ENCODE data around the gene PLTP.
A peak's percentile ranks its signal among the peaks of the same experiment; 100 is the strongest.
"Not testable (repeated sequence)": the region's sequence is repeated elsewhere in the genome, so short reads cannot be mapped to it uniquely, and the experiment has no call there.

Gene PLTP

GRCh38 chr20:45944151-45944964, 32.4 kb upstream of the PLTP start:
- DNase-seq: no peak

GRCh38 chr20:45943613-45944012, 31.7 kb upstream of the PLTP start:
- DNase-seq: no peak

GRCh38 chr20:45940469-45940868, 28.5 kb upstream of the PLTP start:
- no peak for DNase-seq

GRCh38 chr20:45940053-45940452, 28.1 kb upstream of the PLTP start:
- no peak for DNase-seq

- DNase-seq: no peak
Measured at GRCh38 chr20:45938727-45939438, 26.9 kb upstream of the PLTP start.

- DNase-seq: no peak
Measured at GRCh38 chr20:45937765-45938164, 25.8 kb upstream of the PLTP start.

GRCh38 chr20:45935416-45936046, 23.6 kb upstream of the PLTP start:
- no peak for DNase-seq

- DNase-seq: peak; percentile 99
Measured at GRCh38 chr20:45934586-45935415, 22.8 kb upstream of the PLTP start, which contains the start of gene PCIF1. TSS of gene PCIF1 (plus strand) at chr20:45934683. CDS start at chr20:45939000, 4,317 bp downstream.

GRCh38 chr20:45934046-45934585, 22.2 kb upstream of the PLTP start:
- no peak for DNase-seq

GRCh38 chr20:45933266-45934045, 21.5 kb upstream of the PLTP start:
- DNase-seq: peak; percentile 67

- not testable (repeated sequence) for DNase-seq
Measured at GRCh38 chr20:45931680-45932079, 19.7 kb upstream of the PLTP start.

GRCh38 chr20:45927071-45927878, 15.3 kb upstream of the PLTP start:
- no peak for DNase-seq

- DNase-seq: no peak
Measured at GRCh38 chr20:45926731-45927070, 14.7 kb upstream of the PLTP start.

- DNase-seq: no peak
Measured at GRCh38 chr20:45925821-45926506, 14.0 kb upstream of the PLTP start.

GRCh38 chr20:45924391-45925261, 12.7 kb upstream of the PLTP start:
- no peak for DNase-seq

- DNase-seq: no peak
Measured at GRCh38 chr20:45921337-45922189, 9.6 kb upstream of the PLTP start.

- DNase-seq: no peak
Measured at GRCh38 chr20:45920462-45921336, 8.7 kb upstream of the PLTP start.
